ENCODE data around the gene SELENOO. TPM values are rescaled to one million over a fixed set of nuclear protein-coding genes. Genes with fewer than 3 reads are reported as not detected.
"Not testable (repeated sequence)": the region's sequence is repeated elsewhere in the genome, so short reads cannot be mapped to it uniquely, and the experiment has no call there.

The SELENOO gene
- total RNA-seq, 1 experiment from 2014 or later, result 41.3 TPM

- no peak overlapping the region for H3K4me3 ChIP-seq (ENCODE audit: low read depth, low read length, poor library complexity, severe bottlenecking)
- ChIA-PET POLR2A (ENCODE audit: low non-redundant PET) (no interaction called here), CTCF (no interaction called here)
- BruUV-seq (replicated peaks), result no TSS peak
- H3K27ac ChIP-seq (ENCODE audit: low read depth, low read length, poor library complexity, severe bottlenecking), result no peak overlapping the region
- peaks cover 5% of the 10 kb centered on the region for H3K9me3 ChIP-seq (ENCODE audit: low read depth, low read length, poor library complexity, severe bottlenecking)
- TF ChIP-seq EZH2 (IDR thresholded peaks at IDR 0.05; ENCODE audit: borderline replicate concordance, low read depth, low read length, poor library complexity, severe bottlenecking), result no peak
- peaks cover 10% of the 10 kb centered on the region for H3K4me1 ChIP-seq (ENCODE audit: insufficient read depth, low read length, poor library complexity, severe bottlenecking)
- DNase-seq (ENCODE audit: low spot score), result no peak
- no peaks in the 10 kb centered on the region for H3K27me3 ChIP-seq (replicated peaks; ENCODE audit: insufficient read depth, low read depth, low read length, poor library complexity)
- intact Hi-C loops (cut with micrococcal nuclease; ENCODE audit: unreplicated experiment), result no loop called here
- H3K36me3 ChIP-seq (ENCODE audit: insufficient read depth, low read length, poor library complexity, severe bottlenecking), result peaks cover 33% of the 10 kb centered on the region
These were observed 2.5 kb downstream of the SELENOO start for GRCh38 chr22:50203288-50203687.

DNA sequence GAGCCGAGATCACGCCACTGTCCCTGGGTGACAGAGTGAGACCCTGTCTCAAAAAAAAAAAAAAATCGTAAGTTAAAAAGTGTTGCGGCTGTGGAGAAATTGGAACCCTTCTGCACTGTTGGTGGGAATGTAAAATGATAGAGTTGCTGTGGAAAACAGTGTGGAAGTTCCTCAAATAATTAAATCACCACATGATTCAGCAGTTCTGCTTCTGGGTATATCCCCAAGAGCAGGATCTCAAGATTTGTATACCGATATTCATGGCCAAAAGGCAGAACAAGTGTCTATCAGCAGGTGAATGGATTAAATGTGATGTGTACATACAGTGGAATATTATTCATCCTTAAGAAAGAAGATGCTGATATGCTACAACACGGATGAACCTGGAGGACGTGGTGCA is 3.8 kb downstream of the SELENOO start:
- no TSS peak for BruUV-seq (replicated peaks)
- intact Hi-C loops (cut with micrococcal nuclease; ENCODE audit: unreplicated experiment), result no loop called here
- H3K36me3 ChIP-seq (ENCODE audit: insufficient read depth, low read length, poor library complexity, severe bottlenecking), result peaks cover 24% of the 10 kb centered on the region
- H3K4me1 ChIP-seq (ENCODE audit: insufficient read depth, low read length, poor library complexity, severe bottlenecking), result peaks cover 10% of the 10 kb centered on the region
- H3K4me3 ChIP-seq (ENCODE audit: low read depth, low read length, poor library complexity, severe bottlenecking), result no peak overlapping the region
- DNase-seq (ENCODE audit: low spot score), result no peak
- peak overlapping the region; percentile 42 for H3K27ac ChIP-seq (ENCODE audit: low read depth, low read length, poor library complexity, severe bottlenecking)
- H3K27me3 ChIP-seq (replicated peaks; ENCODE audit: insufficient read depth, low read depth, low read length, poor library complexity), result no peaks in the 10 kb centered on the region
- ChIA-PET CTCF (no interaction called here), POLR2A (ENCODE audit: low non-redundant PET) (no interaction called here)
- H3K9me3 ChIP-seq (ENCODE audit: low read depth, low read length, poor library complexity, severe bottlenecking), result peaks cover 5% of the 10 kb centered on the region
- TF ChIP-seq, protein P1, sequence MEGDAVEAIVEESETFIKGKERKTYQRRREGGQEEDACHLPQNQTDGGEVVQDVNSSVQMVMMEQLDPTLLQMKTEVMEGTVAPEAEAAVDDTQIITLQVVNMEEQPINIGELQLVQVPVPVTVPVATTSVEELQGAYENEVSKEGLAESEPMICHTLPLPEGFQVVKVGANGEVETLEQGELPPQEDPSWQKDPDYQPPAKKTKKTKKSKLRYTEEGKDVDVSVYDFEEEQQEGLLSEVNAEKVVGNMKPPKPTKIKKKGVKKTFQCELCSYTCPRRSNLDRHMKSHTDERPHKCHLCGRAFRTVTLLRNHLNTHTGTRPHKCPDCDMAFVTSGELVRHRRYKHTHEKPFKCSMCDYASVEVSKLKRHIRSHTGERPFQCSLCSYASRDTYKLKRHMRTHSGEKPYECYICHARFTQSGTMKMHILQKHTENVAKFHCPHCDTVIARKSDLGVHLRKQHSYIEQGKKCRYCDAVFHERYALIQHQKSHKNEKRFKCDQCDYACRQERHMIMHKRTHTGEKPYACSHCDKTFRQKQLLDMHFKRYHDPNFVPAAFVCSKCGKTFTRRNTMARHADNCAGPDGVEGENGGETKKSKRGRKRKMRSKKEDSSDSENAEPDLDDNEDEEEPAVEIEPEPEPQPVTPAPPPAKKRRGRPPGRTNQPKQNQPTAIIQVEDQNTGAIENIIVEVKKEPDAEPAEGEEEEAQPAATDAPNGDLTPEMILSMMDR (conservative IDR thresholded peaks at IDR 0.05; ENCODE audit: low read depth, low read length), result no peak
- TF ChIP-seq EZH2 (IDR thresholded peaks at IDR 0.05; ENCODE audit: borderline replicate concordance, low read depth, low read length, poor library complexity, severe bottlenecking), result no peak

GRCh38 chr22:50204998-50205397 is 4.2 kb downstream of the SELENOO start:
- CTCF ChIA-PET; H3K9me3 ChIP-seq (ENCODE audit: low read depth, low read length, poor library complexity, severe bottlenecking); H3K27me3 ChIP-seq (replicated peaks; ENCODE audit: insufficient read depth, low read depth, low read length, poor library complexity); H3K4me3 ChIP-seq (ENCODE audit: low read depth, low read length, poor library complexity, severe bottlenecking); DNase-seq (ENCODE audit: low spot score); POLR2A ChIA-PET (ENCODE audit: low non-redundant PET); BruUV-seq (replicated peaks): not testable (repeated sequence)
- Histone ChIP-seq H3K36me3 (ENCODE audit: insufficient read depth, low read length, poor library complexity, severe bottlenecking) (peaks cover 23% of the 10 kb centered on the region), H3K27ac (ENCODE audit: low read depth, low read length, poor library complexity, severe bottlenecking) (peak overlapping the region; percentile 42), H3K4me1 (ENCODE audit: insufficient read depth, low read length, poor library complexity, severe bottlenecking) (peaks cover 10% of the 10 kb centered on the region)
- intact Hi-C loops (cut with micrococcal nuclease; ENCODE audit: unreplicated experiment), result loop anchor here (5.0 kb wide), 1 partner anchor 273 kb away; no protein-coding TSS in a partner anchor

DNA sequence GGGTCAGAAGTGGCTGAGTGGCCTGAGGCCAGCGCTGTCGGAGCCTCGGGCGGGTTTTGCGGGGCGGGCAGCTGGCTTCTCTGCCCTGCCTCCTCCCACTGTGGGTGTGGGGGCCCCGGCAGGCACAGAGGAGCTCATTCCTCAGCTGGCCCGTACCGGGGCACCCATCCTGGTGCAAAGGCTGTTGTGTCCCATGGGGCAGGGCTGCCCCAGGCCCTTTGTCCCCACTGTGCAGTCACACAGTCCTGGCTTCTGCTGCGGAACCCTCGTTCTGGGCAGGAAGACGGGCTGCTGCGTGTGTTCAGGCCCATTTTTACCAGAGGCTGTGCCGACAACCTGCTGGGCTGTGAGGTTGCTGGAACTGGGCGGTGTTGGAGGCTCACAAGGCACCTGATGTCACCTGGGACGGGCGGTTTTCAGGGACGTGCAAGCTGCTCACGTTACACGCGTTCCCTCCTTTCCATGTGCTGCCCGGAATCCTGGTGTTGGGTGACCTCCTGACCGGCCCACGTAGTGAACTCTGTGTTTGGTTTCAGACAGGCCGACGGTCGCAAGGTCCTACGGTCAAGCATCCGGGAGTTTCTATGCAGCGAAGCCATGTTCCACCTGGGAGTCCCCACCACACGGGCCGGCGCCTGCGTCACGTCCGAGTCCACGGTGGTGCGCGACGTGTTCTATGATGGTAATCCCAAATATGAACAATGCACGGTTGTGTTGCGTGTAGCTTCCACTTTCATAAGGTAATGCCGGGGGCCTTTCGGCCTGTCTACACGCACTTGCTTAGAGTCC is 5.2 kb downstream of the SELENOO start:
- Histone ChIP-seq H3K27ac (ENCODE audit: low read depth, low read length, poor library complexity, severe bottlenecking) (no peak overlapping the region), H3K9me3 (ENCODE audit: low read depth, low read length, poor library complexity, severe bottlenecking) (peaks cover 5% of the 10 kb centered on the region), H3K4me1 (ENCODE audit: insufficient read depth, low read length, poor library complexity, severe bottlenecking) (peaks cover 10% of the 10 kb centered on the region), H3K27me3 (replicated peaks; ENCODE audit: insufficient read depth, low read depth, low read length, poor library complexity) (no peaks in the 10 kb centered on the region), H3K36me3 (ENCODE audit: insufficient read depth, low read length, poor library complexity, severe bottlenecking) (peaks cover 32% of the 10 kb centered on the region), H3K4me3 (ENCODE audit: low read depth, low read length, poor library complexity, severe bottlenecking) (no peak overlapping the region)
- no peak for TF ChIP-seq EZH2 (IDR thresholded peaks at IDR 0.05; ENCODE audit: borderline replicate concordance, low read depth, low read length, poor library complexity, severe bottlenecking)
- TF ChIP-seq, protein P1 (conservative IDR thresholded peaks at IDR 0.05; ENCODE audit: low read depth, low read length), result no peak
- no TSS peak for BruUV-seq (replicated peaks)
- intact Hi-C loops (cut with micrococcal nuclease; ENCODE audit: unreplicated experiment), result loop anchor here (5.0 kb wide), 1 partner anchor 274 kb away; no protein-coding TSS in a partner anchor
- ChIA-PET CTCF (no interaction called here), POLR2A (ENCODE audit: low non-redundant PET) (no interaction called here)
- no peak for DNase-seq (ENCODE audit: low spot score)

Measured in A673 (cell line).